HG03460 (cell line): ENCODE data around the gene PDCD1LG2.

Experiments used
- ATAC-seq: cut with Tn5 transposase; IDR thresholded peaks from one replicate; pipeline ENCODE4 v1.9.1; 2021; ENCODE audit not compliant: unreplicated experiment

The PDCD1LG2 gene

DNA sequence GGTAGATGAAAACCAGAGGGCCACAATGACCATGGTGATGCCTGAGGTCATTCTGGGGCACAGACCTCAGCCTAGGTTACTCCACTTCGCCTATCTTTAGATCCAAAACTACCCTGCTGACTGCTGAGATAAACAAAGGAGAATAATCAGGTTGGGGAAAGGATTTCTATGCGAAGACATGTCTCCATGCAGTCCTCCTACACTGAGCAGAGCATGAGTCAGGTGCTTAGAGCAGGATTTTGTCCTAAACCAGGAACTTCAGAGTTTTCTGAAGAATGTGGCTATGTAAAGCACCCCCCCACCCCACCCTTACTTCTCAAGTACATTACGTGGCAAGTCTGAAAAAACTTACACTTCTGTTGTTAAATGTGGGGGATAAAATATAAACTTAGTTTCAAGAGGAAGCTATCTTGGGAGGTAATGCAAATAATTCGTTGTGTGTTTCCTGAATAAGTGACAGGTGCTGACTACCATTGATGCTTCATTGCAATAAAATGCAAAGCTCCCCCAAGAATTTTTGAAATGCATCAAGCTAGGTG lies 19.4 kb downstream of the PDCD1LG2 start:
- peak; percentile 49 for ATAC-seq

DNA sequence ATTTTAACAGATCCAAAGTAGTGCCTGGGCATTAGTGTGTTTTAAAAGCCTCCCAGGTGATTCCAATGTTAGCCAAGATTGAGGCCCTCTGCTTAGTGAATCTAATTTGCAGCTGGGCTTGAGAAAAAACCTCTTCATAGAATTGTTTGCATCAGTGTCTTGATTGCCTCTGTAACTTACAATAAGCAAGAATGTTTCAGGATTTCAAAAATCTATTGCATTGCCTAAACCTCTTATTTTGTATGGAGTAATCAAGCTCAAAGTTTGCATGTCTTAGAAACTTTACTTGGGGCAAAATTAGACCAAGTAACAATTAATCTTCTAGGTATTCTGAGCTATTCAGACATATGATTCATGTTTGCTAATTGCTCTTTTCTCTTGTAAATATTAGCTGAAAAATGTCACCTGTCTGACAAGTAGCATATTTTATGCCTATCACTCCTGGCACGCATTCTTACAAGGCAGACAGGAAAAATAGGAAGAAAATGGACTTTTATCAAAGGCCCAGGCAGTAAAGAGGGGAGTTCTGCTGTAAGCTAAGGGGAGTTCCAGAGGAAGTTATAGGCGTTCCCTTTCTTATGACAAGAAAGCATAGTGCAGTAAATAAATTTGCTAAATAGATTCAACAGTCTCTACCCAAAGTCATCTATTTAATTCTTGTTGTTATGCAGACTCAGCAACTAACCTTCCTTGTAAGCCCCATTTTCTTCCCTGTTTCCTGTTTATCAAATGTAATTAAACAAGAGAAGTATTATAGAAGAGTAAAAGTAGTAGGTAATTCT lies 21.0 kb downstream of the PDCD1LG2 start:
- ATAC-seq: no peak

DNA sequence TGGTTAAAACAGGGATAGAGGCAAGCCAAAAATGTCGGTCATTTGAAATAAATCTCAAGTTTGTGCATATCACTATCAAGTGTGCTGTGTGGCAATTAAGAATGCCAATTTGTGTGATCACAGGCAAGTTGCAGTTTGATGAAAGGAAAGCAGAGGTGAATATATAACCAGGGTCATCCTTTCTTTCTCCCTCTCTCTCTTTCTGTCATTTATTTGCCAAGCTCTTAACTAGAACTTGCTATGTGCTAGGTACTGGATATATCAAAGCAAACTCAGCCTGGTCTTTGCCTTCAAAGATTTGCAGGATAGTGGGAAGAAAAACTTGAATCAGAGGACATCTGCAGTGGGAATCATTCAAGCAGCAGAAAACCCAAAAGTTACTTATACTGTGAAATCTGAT lies 22.0 kb downstream of the PDCD1LG2 start:
- ATAC-seq: no peak

- ATAC-seq: no peak
Measured at GRCh38 chr9:5532790-5533189, 22.5 kb downstream of the PDCD1LG2 start.

- no peak for ATAC-seq
Measured at GRCh38 chr9:5536684-5537083, 26.4 kb downstream of the PDCD1LG2 start.

DNA sequence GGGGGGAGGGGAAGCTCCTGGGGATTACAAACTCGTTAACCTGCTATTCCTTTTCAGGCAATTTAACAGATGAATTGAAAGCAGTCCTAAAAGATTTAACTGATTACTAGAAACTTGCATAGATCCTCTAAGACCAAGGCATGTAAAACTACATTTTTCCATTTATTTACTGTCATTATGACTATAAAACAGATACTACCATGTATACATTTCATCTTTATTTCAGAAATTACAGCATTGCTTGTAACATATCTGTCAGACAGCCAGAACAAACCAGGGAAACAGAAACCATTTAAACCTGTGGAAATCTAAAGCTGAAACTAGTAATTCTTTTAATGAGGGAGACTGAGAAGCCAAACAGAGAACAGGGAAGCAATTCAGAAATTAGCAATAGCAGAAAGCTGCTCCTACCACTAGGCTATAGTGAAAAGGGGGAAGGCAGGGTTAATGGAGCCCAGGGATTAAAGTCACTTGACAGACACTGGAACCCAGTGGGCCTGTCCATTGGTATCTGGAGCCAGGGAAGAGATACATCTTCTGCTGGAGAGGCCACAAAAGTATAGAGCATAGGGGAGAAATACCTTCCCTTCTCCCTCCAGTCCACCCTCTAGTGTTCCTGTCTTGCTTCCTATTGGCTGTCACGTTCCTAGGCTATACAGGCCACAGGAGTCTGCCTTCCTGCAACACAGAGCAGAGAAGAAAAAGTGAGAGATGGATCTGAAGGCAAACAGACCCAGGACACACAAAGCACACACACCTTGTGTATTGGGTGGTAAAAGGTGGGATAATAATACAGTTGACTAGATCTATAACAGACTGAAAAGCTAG lies 33.8 kb downstream of the PDCD1LG2 start:
- ATAC-seq: no peak

GRCh38 chr9:5549658-5550650 lies 39.6 kb downstream of the PDCD1LG2 start:
- ATAC-seq: no peak

- ATAC-seq: no peak
Measured at GRCh38 chr9:5551368-5552150, 41.2 kb downstream of the PDCD1LG2 start.

DNA sequence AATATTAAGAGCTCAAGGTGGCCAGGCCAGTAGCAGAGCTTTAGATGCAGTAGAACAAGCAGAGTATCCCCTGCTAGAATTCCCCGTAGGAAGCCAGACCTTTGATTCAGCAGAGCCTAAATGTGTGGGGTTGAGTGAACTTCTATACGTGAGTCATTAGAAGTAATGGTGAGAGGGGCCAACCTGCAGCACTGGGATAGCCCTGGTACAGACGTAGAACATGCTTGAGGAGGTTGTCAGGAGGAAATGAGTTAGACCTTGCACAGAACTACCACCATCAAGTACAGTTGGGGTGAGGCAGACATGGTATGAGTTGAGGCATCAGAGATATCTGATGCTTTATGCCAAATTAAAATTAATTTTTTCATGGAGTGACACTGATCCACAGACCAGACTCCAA lies 42.0 kb downstream of the PDCD1LG2 start:
- no peak for ATAC-seq

DNA sequence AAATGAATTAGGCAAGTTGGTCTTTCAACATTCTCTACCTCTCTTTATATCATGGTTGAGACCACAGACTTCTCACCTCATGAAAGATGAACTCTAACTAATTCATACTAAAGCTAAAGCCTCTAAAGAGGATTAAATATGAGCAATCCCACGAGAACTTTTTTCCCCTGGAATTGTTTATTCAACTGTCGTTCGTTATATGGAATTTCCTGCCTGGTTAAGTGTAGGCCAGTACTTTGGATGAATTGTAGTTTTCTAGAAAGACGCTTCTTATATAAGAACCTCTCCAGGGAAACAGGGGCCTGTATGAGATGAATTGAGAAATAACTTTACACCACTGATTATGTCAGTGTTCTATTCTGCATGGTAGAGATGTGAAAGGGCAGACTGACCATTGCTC lies 42.9 kb downstream of the PDCD1LG2 start:
- no peak for ATAC-seq

DNA sequence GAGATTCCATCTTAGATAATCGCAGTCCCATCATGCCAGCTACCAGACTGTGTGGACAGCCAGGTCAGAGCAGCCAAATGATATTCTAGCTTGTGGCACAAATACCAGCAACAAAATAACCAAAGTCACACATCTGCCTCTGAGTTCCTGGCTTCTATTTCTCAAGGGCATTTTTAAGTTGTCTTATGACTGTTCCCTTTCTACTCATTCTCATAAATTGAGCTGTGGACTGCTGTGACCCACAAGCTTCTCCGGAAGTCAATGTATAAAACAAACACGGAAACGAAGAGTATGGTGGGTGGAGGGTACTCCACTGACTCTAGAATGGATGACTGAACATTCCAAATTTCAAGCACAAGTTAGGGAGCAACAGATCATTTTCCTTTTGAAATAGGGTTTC lies 43.9 kb downstream of the PDCD1LG2 start:
- peak; percentile 56 for ATAC-seq

GRCh38 chr9:5556101-5556705 lies 45.9 kb downstream of the PDCD1LG2 start:
- no peak for ATAC-seq

DNA sequence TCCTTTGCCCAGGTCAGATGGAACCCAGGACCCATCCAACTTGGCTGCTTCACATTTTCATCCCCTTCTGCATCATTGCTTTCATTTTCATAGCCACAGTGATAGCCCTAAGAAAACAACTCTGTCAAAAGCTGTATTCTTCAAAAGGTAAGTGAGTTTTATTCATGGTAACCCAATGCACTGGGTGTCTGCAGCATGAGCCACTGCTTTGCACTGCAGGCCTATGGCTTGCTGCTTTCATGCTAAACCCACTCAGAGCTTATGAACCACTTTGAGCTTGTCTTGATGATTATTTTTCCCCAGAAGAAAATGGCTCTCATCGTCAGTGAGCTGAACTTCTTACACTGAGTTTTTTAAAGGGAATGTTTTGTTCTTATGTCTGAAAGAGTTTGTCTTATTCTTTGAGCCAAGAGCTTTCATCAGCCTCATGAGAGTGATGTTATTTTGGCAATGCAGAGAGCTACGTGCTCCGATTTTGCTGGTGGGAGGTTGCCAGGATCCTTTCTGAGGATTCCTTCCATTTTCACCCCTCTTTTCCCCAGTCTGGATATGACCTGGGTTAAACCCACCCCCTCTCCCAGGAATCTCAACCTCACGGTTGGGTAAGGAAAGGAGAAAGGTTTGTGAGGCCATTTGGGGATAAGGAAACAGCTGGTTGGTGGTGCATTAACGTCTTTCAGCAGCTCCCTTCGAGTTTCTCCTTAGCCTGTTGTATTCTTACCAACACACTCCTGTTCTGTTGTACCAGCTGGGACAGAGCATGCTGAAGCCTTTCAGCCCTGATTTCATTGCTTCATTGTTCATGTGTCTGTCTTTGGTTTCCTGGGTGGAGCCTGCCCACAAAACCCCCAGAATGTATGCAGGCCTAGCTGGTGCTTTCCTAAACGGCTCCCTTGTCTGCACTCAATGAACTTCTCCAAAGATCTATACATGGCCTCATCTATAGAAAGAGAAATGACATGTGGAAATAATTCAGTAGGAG lies 47.6 kb downstream of the PDCD1LG2 start:
- ATAC-seq: peak; percentile 78

- ATAC-seq: no peak
Measured at GRCh38 chr9:5559659-5560058, 49.3 kb downstream of the PDCD1LG2 start.

- no peak for ATAC-seq
Measured at GRCh38 chr9:5560443-5561100, 50.2 kb downstream of the PDCD1LG2 start.

DNA sequence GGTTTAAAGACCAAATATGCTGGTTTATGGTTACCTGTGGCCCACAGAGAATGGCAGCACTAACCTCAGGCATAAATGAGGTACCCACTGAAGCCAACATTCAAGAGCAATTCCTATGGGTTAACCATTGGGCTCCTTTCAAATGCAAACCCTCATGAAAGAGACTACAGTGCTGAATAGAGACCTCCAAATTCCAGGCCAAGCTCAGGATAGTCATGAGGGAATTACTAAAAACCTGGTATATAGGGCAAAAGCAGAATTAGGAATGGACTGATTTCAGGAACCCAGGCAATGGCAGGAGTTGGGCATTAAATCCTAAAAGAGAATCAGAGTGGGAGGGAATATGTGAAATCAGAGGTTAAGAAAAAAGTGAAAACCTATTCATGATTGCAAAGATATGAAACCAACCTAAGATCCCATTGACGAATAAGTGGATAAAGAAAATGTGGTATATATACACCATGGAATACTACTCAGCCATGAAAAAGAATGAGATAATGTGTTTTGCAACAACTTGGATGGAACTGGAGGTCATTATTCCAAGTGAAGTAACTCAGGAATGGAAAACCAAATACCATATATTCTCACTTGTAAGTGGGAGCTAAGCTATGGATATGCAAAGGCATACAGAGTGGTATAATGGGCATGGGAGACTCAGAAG lies 51.6 kb downstream of the PDCD1LG2 start:
- no peak for ATAC-seq

DNA sequence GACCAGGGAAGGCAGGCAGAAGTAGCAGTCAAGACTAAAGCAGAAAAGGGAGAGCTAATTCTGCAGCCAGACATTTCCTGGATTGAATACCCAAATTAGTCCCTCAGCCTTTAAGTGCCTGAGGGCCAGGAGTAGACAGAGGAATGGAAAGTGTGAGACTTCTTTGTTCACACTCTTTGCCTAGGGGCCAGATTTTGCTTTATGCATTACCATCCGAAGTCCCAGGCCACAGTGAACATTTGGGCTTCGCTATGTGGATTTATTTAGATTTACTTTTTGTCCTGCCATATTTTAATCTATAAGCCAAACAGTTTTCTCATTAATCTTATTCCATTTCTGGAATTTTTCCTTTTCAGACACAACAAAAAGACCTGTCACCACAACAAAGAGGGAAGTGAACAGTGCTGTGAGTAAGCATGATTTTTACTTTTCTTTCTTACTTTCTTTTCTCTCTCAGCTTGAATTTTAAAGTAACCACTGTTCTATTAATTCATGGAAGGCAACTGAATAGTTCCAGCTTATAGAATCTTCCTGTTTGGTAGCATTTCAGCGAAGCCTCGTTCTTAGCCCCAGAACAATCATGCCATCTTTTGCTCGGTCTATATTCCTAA lies 52.6 kb downstream of the PDCD1LG2 start:
- no peak for ATAC-seq
